Transverse colon (tissue), 4 donors: ENCODE data around the gene PMPCA. TPM values are rescaled to one million over a fixed set of nuclear protein-coding genes. Genes with fewer than 3 reads are reported as not detected.

Source experiments
- DNase-seq: peaks from one replicate; pipeline ENCODE4 v3.0.0-alpha.2; 2019
- H3K27ac ChIP-seq, 4 donors: fragments of 200-600 bp; sonication (generic); 2 replicates each; pipeline ENCODE4 v1.5.1; 2016 to 2018; ENCODE audit warnings: inconsistent platforms in 4 of 4
- H3K27me3 ChIP-seq: fragments of 200-600 bp; sonication (generic); 2 replicates; pipeline ENCODE4 v1.5.1; 2017; ENCODE audit warnings: inconsistent platforms
- H3K36me3 ChIP-seq, 4 donors: fragments of 200-600 bp; sonication (generic); 2 replicates each; pipeline ENCODE4 v1.5.1; 2017 to 2019; ENCODE audit warnings: inconsistent platforms in 4 of 4
- H3K4me1 ChIP-seq, 4 donors: fragments of 200-600 bp; sonication (generic); 2 replicates each; pipeline ENCODE4 v1.5.1; 2017 to 2020; ENCODE audit warnings: inconsistent platforms in 4 of 4
- H3K4me3 ChIP-seq, 4 donors: fragments of 200-600 bp; sonication (generic); 1 replicate in 1 of 4; 2 replicates in 3 of 4; pipeline versions ENCODE4 v1.5.1 to v1.6.1; 2017 to 2019; ENCODE audit warnings: inconsistent platforms in 4 of 4
- H3K9me3 ChIP-seq, 2 donors: fragments of 200-600 bp; sonication (generic); 2 replicates each; pipeline ENCODE4 v1.5.1; 2017 to 2019; ENCODE audit warnings: inconsistent platforms in 2 of 2
- EP300 ChIP-seq: sonication (generic); formaldehyde crosslinking; IDR thresholded peaks from one replicate; pipeline ENCODE4 v1.6.1; 2017; ENCODE audit warnings: antibody characterized with exemption, low read depth
- POLR2A ChIP-seq: fragments of 450-650 bp; IDR thresholded peaks from one replicate; pipeline ENCODE4 v1.6.1; 2016; ENCODE audit warnings: antibody characterized with exemption, mild to moderate bottlenecking, moderate library complexity
- POLR2AphosphoS5 ChIP-seq, 3 donors: sonication (generic); formaldehyde crosslinking; IDR thresholded peaks; one replicate each; pipeline ENCODE4 v1.6.1; 2016; ENCODE audit warnings: antibody characterized with exemption in 3 of 3
- WGBS, 2 donors: methylation state at CpG; one replicate each; pipeline ENCODE4 v1.1.5; 2018; ENCODE audit warnings: low coverage in 1 of 2; 5-methylcytosine and 5-hydroxymethylcytosine counted together
- in situ Hi-C, 4 donors: fragments of 200-750 bp; cut with MboI; loops; one replicate each; pipeline versions ENCODE4 v1.15.0 to v1.15.1; 2017; ENCODE audit warnings: low sequenced_read_pairs in 3 of 4, low pct_ligation_motif_present in 1 of 4, low pct_unique_long_range_greater_than_20kb in 1 of 4
- intact Hi-C: fragments of 100-400 bp; cut with DNase I; formaldehyde crosslinking; loops from one replicate; pipeline ENCODE4 v1.15.1; 2023; ENCODE audit warnings: low total_unique reads
- total RNA-seq, 4 donors: library from RNA; depleted of rRNA; stranded (reverse); fragments of >200 nt; gene quantifications; one replicate each; pipeline ENCODE4 v1.1.0, GENCODE V29; 2016
- TF ChIP-seq, protein P1 (sequence below), 5 experiments: fragments of 200-600 bp in 3 of 5; fragments of 450-650 bp in 2 of 5; sonication (generic) in 3 of 5; IDR thresholded peaks; 1 replicate in 2 of 5; 2 replicates in 3 of 5; pipeline ENCODE4 v1.5.1; 2016 to 2017; ENCODE audit warnings: antibody characterized with exemption in 5 of 5, inconsistent platforms in 3 of 5, mild to moderate bottlenecking in 2 of 5, moderate library complexity in 1 of 5

PMPCA gene
- total RNA-seq, 4 donors from 2014 or later, result 24.3 to 61.3 (median 45.8) TPM

GRCh38 chr9:136365775-136366222 lies 44.7 kb upstream of the PMPCA start:
- DNase-seq, result no peak
- TF ChIP-seq, protein P1, sequence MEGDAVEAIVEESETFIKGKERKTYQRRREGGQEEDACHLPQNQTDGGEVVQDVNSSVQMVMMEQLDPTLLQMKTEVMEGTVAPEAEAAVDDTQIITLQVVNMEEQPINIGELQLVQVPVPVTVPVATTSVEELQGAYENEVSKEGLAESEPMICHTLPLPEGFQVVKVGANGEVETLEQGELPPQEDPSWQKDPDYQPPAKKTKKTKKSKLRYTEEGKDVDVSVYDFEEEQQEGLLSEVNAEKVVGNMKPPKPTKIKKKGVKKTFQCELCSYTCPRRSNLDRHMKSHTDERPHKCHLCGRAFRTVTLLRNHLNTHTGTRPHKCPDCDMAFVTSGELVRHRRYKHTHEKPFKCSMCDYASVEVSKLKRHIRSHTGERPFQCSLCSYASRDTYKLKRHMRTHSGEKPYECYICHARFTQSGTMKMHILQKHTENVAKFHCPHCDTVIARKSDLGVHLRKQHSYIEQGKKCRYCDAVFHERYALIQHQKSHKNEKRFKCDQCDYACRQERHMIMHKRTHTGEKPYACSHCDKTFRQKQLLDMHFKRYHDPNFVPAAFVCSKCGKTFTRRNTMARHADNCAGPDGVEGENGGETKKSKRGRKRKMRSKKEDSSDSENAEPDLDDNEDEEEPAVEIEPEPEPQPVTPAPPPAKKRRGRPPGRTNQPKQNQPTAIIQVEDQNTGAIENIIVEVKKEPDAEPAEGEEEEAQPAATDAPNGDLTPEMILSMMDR (IDR thresholded peaks at IDR 0.05), result no peak
- TF ChIP-seq POLR2A (no peak), EP300 (no peak), POLR2AphosphoS5 (IDR thresholded peaks at IDR 0.05) (no peak)
- intact Hi-C loops, result loop anchor here (2.0 kb wide), 1 partner anchor 27 kb away; no protein-coding TSS in a partner anchor
- in situ Hi-C loops, result no loop called here
- H3K36me3 ChIP-seq, result no peaks in the 10 kb centered on the region
- peaks cover 18 to 29% (median 23%) of the 10 kb centered on the region in 4 donors for H3K4me1 ChIP-seq
- H3K27ac ChIP-seq, result no peak overlapping the region
- no peak overlapping the region for H3K4me3 ChIP-seq
- 53% methylated on average over 9 of the region's 9 CpGs; no CpG with 5 or more reads in 1 of the 2 donors for WGBS, 2 donors
- H3K9me3 ChIP-seq, result no peaks in the 10 kb centered on the region
- H3K27me3 ChIP-seq, result no peaks in the 10 kb centered on the region

- H3K36me3 ChIP-seq, result no peaks in the 10 kb centered on the region
- in situ Hi-C loops, result no loop called here
Measured at GRCh38 chr9:136366826-136367225, 43.6 kb upstream of the PMPCA start.

GRCh38 chr9:136367296-136368145 lies 42.9 kb upstream of the PMPCA start:
- in situ Hi-C loops (no loop called here), intact Hi-C loops (no loop called here)
- Histone ChIP-seq H3K27ac (no peak overlapping the region), H3K36me3 (no peaks in the 10 kb centered on the region), H3K4me1 (peaks cover 9 to 18% (median 12%) of the 10 kb centered on the region in 4 donors), H3K9me3 (no peaks in the 10 kb centered on the region), H3K27me3 (no peaks in the 10 kb centered on the region), H3K4me3 (no peak overlapping the region)
- TF ChIP-seq, protein P1 (IDR thresholded peaks at IDR 0.05), result no peak
- TF ChIP-seq EP300, result no peak
- no peak for TF ChIP-seq POLR2AphosphoS5 (IDR thresholded peaks at IDR 0.05)
- TF ChIP-seq POLR2A, result no peak
- DNase-seq, result no peak
- 84% methylated on average over 44 of the region's 45 CpGs; no CpG with 5 or more reads in 1 of the 2 donors for WGBS, 2 donors

More at GRCh38 chr9:136366826-136367225, 43.6 kb upstream of the PMPCA start:
- H3K9me3 ChIP-seq, result no peaks in the 10 kb centered on the region
- H3K4me1 ChIP-seq, result peaks cover 10 to 20% (median 14%) of the 10 kb centered on the region in 4 donors
- H3K27ac ChIP-seq, result no peak overlapping the region
- TF ChIP-seq, protein P1 (IDR thresholded peaks at IDR 0.05), result no peak
- TF ChIP-seq POLR2AphosphoS5 (IDR thresholded peaks at IDR 0.05), result no peak
- TF ChIP-seq EP300, result no peak
- intact Hi-C loops, result no loop called here
- WGBS, 2 donors, result 89% methylated on average over 7 of the region's 9 CpGs; no CpG with 5 or more reads in 1 of the 2 donors
- no peak overlapping the region for H3K4me3 ChIP-seq
- H3K27me3 ChIP-seq, result no peaks in the 10 kb centered on the region
- no peak for DNase-seq

- intact Hi-C loops, result no loop called here
- in situ Hi-C loops, result no loop called here
- no peak for DNase-seq
- Histone ChIP-seq H3K27ac (no peak overlapping the region), H3K4me1 (peaks cover 5 to 15% (median 11%) of the 10 kb centered on the region in 4 donors), H3K36me3 (no peaks in the 10 kb centered on the region), H3K27me3 (no peaks in the 10 kb centered on the region), H3K9me3 (no peaks in the 10 kb centered on the region), H3K4me3 (no peak overlapping the region)
- no peak for TF ChIP-seq POLR2AphosphoS5 (IDR thresholded peaks at IDR 0.05)
- TF ChIP-seq EP300, result no peak
- TF ChIP-seq, protein P1 (IDR thresholded peaks at IDR 0.05), result no peak
- no peak for TF ChIP-seq POLR2A
- WGBS, 2 donors, result 78% methylated on average over 13 of the region's 18 CpGs; no CpG with 5 or more reads in 1 of the 2 donors
Measured at GRCh38 chr9:136368190-136368589, 42.3 kb upstream of the PMPCA start.
